Measurements from ENCODE around the gene USP47.

Gene USP47

DNA sequence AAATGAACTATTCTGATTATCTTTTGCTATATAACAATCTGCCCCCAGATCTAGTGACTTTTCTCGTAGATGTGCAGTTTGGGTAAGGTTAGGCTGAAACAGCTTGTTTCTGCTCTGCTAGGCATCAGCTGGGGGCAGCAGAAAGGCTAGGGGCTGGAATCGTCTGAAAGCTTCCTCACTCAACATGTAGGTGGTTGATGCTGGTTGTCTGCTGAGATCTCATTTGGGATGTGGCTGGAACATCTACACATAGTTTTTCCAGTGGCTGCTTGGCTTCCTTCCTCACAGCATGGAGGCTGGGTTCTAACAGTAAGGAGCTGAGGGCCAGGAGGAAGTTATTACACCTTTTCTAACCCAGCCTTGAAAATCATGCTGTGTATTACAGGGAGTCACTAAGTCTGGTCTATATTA, 30.2 kb downstream of the USP47 start:
- no peak for DNase-seq

DNA sequence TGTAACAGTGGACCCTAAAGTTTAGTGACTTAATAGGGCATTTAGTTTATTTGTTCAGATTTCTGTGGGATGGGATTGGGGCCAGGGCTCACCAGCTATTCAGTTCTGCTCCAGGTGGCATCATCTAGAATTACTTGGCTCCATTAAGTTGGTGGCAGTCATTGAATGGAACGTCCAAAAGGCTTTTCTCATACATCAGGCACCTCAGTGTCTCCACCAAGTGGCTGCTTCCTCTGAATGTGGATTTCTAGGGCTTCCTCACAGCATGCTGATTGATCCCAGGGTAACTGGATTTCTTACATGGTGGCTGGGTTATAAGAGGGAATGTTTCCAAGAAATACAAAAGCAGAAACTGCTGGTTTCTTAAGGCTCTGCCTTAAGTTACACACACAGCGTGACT, 34.7 kb downstream of the USP47 start:
- DNase-seq = no peak

DNA sequence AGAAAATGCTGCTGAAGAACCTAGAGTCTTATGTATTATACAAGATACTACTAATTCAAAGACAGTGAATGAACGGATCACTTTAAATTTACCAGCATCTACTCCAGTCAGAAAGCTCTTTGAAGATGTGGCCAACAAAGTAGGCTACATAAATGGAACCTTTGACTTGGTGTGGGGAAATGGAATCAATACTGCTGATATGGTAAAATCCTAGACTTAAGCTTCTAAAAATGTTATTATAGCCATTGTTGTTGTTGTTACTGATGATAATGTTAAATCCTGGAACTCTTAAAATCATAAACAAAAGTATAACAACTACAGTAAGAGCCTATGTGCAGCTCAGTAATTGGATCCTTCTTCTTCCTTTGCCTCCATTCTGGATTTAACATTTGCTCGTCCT, 38.4 kb downstream of the USP47 start:
- no peak for DNase-seq

DNA sequence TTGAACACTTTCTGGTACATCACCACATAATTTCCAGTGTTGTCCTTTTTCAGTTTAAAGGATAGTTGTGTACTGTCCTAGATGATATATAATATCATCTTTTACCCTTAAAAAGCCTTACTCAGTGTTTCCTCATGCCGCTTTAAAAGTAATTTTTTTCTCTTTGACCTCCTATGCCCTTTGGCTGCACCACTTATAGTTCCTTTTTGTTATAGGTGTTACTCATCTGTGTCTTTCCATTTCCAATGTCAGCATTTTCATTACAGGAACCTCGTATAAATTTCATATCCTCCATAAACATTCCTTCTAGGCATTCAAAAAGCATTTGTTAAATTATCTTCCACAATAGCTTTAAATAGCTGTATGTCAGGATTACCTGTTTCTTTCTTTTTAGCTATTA, 40.8 kb downstream of the USP47 start:
- no peak for DNase-seq

DNA sequence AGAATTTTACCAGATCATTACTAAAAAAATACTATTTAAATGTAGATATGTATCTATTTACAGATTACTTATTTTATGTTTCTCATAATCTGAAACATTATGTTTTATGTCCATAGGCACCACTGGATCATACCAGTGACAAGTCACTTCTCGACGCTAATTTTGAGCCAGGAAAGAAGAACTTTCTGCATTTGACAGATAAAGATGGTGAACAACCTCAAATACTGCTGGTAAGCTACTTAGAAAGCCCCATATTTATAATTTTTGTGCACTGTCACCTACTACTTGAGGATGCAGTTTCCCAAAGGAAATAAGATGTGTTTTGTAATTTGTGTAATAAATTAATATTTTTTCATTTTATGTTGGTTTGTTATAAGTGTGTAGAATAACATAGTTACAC, 42.6 kb downstream of the USP47 start:
- DNase-seq = no peak

DNA sequence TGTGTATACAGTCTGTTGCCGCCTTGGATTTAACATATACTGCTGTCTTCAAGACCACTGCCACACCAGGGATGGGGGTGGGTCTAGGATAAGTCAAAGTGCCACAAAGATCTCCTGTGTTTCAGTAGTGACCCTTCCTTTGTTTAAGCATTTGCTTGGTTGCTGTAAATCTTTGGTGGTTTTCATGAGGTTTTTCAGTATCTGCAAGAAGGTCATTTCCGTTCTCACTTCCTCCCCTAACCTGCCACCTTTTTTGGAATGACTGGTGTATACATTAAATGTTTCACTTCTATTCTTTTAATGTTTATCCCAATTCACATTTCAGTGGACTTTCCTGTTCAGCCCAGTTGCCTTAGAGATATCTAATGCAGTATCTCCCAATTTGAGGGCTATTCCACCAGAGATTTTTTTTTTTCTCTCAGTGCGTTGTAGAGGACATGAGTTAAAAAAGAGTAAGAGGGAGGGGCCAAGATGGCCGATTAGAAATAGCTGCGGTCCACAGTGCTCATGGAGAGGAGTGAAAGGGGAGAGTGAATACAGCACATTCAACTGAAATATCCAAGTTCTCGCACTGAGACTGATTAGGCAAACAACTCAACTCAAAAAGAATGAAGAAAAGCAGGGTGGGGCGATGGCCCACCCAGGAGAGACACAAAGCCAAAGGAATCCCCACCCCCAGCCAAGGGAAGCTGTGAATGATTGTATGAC, 43.2 kb downstream of the USP47 start:
- no peak for DNase-seq

DNA sequence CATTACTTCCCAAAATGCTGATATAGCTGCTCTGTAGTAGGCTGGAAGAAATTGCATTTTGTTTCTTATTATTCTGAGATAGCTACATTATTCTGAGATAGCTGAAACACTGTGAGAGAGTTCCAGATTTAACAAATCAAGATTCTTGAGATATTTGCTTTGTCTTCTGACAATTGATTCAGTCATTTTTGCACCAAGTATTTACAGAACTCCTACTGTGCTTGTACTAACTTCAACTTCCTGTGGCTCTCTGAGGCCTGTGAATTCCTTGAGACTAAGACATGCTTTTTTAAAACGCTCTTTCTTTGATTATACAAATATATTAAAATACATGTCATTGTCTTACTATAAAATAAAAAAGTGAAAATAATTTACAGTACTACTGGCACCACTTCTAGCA, 52.7 kb downstream of the USP47 start:
- DNase-seq = no peak

DNA sequence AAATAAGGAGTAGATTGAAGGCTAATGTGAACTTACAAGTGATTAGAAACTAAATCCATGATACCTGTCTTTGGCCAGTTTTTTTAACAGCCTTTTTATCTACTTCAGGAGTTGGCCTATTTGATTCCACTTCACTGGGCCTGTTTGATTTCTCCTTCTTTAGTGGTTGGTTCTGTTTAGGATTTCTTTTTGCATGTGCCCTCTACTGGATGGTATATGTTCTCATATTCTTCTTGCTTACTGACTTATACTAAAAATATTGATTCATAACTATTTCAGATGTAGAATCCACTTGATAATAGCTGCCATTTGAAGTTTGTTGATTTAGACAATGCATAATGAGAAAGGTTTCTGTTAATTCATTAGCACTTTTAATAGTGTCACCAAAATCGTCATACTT, 53.9 kb downstream of the USP47 start:
- no peak for DNase-seq

DNA sequence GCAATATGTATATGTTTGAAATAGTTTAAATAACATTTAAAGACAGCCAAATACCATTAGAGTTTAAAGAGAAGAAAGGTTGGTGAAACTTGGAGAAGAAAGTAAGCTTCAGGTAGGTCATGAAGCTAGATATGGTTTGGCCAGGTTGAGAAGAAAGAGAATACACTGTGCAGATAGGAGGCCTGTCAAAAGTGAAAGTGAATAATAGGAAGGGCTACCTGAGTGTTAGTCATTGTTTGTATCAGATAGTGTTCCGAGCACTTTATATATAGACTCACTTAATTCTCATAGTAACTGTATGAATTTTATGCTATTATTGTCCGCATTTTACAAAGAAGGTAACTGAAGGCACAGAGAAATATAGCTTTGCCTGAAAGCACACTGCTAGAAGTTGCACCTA, 56.9 kb downstream of the USP47 start:
- DNase-seq = no peak

DNA sequence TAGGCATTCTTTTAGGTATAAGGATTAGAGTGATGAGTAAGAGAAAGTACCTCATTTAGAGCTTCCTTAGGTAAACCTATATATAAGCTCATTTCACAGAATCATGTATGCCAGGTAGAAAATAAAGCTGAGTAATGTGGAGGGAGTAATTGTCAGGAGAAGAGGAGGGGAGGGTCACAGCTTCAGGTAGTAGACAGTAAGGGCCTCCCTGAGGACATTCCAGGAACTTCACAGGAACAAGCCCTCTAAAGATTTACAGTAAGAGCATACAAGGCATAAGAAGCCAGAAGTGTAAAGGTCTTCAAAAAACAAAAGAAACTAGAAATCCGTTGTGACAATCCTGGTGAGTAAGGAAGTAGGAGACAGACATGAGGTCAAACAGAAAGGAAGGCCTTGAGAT, 57.6 kb downstream of the USP47 start:
- no peak for DNase-seq

DNA sequence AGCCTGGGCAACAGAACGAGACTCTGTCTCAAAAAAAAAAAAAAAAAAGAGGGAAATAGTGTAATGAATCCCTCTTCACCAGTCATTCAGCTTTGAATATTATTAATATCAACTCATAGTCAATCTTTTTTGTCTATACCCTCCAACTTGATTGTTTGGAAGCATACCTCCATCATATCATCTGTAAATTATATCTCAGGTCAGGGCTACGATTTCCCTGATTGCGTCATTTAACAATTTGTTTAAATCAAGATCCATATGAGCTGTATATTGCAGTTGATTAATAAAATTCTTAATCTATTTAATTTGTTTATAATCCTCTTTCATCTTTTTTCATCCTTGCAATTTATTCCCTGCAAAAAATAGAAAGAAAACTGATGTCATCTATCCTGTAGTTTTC, 60.2 kb downstream of the USP47 start:
- no peak for DNase-seq

DNA sequence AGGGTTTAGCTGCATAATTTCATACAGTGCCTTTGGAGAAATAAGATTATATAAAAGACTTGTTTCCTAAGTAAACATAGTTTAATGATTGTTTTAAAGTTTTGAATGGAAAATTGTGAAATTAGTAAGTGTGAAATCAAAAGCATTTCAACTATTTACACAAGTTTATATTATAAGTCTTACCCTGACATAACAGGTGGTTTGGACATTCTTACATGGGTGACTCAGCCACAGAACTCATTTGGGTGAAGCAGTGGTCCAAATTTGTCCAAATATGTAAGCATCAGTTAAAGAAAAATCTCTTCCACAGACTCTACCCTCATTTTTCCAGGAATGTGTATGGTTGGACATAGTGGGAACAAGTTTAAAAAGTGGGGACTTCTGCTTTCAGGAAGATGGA, 68.0 kb downstream of the USP47 start:
- DNase-seq = no peak

DNA sequence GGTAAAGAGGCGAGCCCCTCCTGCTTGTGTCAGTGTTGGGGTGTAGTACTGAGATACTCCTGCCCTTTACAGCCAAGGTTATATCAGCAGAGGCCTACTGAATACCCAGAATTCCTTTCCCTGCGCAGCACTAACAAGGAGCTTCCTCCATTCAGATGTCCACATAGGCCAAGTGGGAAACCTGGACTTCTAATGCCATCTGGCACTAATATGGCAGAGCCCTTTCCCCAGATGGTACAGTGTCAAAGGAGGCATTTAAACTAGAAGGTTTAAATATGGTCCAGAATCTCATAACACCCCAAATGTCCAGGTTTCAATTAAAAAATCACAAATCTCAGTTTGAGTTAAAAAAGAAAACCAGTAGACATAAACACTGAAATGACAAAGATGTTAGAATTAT, 68.8 kb downstream of the USP47 start:
- no peak for DNase-seq

DNA sequence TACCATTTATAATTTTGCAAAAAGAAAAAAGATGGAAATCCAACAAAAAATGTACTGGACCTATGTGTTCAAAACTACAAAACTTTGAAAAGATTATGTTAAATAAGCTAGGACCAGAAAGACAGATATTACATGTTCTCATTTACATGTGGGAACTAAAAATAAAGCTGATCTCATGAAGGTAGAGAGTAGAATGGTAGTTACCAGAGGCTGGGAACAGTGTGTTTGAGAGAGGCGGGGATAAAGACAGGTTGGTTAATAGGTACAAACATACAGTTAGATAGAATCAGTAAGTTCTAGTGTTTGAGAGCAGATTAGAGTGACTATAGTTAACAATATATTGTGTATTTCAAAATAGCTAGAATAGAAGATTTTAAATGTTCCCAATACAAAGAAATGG, 71.6 kb downstream of the USP47 start:
- DNase-seq = no peak

DNA sequence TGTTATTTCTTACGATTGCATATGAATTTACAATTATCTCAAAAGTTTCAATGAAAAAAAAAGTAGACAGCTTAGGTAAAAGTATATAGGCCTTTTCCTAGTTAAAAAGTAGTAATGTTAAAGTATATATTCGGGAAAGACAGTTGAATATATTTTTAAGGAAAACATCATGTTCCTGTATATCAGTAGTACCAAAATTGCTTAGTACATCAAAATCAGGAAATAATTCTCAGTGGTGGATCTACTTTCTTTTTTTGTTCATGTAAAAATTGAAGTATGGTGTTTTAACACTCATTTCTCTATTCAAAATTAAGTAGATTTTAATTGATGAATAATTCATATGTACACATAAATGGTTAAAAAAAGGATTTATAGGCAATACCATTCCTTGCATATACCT, 73.9 kb downstream of the USP47 start:
- DNase-seq = no peak

DNA sequence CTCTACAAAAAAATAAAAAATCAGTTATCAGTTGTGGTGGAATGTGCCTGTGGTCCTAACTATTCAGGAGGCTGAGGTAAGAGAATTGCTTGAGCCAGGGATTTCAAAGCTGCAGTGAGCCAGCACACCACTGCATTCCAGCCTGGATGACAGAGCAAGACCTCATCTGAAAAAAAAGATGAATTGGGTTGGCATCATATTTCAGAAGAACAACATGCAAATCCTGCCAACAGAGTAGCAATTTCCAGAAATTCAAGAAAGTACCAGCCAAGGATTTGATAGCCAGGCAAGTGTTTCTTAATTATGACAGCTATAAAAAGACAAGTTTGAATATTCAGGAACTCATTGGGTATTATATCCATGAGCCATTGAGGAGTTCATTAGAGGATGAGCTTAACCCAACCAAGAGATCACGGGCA, 75.2 kb downstream of the USP47 start:
- no peak for DNase-seq

DNA sequence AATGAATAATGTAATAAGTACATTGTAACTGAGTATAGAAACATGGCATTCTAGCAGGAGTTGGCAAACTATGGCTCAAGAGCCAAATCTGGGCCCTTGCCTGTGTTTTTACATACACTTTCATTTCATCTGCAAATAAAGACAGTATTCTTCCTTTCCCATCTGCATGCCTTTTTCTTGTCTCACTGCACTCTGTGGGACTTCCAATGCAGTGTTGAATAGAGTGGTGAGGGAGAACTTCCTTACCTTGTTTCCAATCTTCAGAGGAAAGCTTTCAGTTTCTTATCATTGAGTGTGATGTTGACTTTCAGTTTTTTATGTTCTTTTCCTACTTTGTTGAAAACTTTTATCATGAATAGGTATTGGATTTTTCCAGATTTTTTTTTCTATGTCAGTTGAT, 82.1 kb downstream of the USP47 start:
- DNase-seq = no peak

DNA sequence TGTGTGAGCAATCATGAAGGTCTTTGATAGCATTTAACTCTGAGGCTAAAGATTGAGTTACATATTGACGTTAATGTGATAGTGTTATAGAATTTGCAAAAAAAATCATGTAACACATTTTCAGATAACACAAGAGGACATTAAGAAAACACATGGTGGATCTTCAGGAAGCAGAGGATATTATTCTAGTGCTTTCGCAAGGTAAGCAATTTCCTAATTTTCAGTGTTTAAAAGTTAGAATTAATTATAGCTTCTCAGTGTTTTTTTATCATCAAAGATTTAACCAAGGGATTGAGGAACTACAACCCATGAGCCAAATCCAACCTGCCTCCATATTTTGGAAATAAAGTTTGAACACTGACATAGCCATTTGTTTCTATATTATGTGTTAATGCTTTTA, 88.1 kb downstream of the USP47 start:
- DNase-seq = no peak

DNA sequence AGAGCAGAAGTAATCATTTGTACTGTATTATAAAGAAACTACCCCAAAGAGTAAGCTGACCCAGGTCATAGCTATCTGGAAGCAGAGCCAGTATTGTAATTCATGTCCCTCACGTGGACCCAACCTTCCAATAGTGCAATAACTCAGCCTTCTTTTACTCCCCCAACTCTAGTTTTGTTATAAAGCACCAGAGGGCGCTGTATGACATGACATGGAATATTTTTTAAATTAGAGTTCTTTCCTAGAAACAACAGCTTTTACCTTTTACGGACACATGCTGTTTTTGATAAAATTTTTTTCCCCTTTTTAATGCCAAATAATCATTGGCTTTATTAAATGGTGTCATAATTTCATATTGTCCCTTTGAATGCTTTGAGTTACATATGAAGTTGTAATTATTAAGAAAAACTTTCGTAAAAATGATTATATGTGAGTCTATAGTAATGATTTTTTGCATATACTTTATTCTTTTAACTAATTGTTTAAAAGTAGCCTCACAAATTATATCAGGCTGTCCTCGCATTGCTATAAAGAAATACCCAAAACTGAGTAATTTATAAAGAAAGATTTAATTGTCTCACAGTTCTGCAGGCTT, 89.8 kb downstream of the USP47 start:
- DNase-seq = peak in 1 of 2 donors; percentile 0

DNA sequence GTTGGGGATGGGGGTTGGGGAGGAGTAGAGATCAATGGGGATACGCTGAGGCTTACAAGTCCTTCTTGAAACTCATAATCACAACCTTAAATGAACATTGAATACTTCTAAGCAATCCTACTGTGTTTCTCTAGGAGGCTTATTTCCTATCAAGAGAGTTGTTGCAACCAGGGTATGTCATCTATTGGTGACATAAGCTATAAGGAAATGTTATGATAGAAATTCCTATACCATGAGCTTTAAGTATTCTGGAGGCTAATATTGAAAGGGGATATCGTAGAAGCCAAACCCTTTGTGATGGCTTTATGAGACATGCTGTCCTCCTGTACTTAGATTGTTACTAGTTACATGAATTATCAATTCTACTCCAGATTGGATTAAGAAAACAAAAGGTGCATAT, 93.8 kb downstream of the USP47 start:
- DNase-seq = no peak

DNA sequence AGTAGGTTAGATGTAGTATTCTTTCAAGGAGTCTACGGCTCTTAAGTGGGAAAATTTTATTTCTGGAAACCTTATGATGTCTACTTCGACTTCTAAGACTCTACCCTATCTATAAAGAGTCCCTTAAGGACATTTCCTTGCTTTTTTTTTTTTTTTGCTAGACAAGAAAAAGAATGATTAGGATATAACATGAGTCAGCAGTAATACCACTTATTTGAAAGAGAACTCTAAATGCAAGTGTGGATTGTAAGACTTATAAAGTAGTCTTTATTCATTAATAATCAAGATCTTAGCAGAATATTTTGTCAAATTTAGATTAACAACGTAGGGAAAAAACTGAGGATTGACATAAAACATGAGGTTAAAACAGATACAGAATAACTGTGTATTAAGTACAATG, 95.7 kb downstream of the USP47 start:
- DNase-seq = no peak

DNA sequence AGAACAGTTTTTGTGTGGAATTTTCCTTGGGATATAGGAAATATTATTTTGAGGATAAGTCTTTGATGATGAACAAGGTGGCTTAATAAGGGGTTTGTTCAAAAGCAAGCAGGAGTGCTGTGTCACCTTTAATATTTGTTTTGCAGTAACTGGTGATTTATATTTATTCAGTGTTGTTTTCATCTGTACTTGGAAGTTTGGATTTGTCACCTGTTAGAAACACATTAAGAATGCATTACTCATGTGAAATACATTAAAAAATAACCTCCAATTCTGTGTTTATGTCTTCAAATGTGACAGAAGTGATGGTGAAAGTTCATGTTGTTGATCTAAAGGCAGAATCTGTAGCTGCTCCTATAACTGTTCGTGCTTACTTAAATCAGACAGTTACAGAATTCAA, 96.2 kb downstream of the USP47 start:
- DNase-seq = no peak

DNA sequence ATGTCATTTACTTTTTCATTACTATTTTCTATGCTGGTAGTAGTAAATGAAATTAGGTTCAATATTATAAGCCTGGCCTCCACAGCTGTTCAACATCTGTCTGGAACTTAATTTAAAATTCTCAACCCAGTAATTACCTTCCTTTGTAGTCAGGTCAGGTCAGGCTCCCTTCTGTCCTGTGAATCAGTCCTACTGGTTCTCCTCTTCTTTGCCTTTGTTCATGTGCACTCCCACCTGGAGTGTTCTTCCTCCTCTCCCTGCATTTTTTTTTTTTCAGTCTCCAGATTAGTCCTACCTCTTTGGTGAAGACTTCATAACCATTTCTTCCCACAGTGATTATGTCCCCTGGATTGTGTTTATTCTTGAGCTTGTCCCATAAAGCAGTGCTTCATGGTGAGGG, 98.8 kb downstream of the USP47 start:
- no peak for DNase-seq

DNA sequence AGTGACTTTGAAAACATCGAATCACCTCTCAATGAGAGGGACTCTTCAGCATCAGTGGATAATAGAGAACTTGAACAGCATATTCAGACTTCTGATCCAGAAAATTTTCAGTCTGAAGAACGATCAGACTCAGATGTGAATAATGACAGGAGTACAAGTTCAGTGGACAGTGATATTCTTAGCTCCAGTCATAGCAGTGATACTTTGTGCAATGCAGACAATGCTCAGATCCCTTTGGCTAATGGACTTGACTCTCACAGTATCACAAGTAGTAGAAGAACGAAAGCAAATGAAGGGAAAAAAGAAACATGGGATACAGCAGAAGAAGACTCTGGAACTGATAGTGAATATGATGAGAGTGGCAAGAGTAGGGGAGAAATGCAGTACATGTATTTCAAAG, 100.9 kb downstream of the USP47 start:
- DNase-seq = no peak

DNA sequence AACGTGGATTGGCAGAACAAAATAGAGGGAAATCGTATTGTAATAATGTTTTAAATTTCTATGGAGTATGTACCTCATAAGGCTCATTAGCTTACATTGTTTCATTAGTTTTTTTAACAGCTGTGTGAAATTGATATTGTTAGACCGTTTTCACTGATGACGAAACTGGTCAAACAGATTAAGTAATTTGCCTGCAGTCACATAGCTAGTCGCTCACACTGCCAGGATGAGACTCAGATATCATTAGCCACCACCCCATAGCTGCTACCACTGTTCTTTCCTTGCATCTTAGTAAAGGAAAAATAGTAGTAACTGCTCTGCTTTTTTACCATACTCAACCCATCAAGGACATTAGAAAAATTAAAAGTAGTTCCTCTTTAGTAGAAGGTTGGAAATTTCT, 102.7 kb downstream of the USP47 start:
- DNase-seq = no peak
